NCI-H748 treated with DMSO at 0.1 percent for 48 hours (cell line): ENCODE measurements around the gene FRMD4B.

Experiments
- DNase-seq: peaks from one replicate; lab custom pipeline; 2025; lab: John Stamatoyannopoulos, UW

The FRMD4B gene

GRCh38 chr3:69385723-69386555 lies at the start of gene FRMD4B:
Gene FRMD4B (minus strand): TSS chr3:69386088. CDS start chr3:69385989, 99 bp downstream.
- no peak for DNase-seq

- no peak for DNase-seq
Observed at GRCh38 chr3:69433969-69434325, 48.1 kb upstream of the FRMD4B start.

- DNase-seq, result no peak
Observed at GRCh38 chr3:69433121-69433968, 47.5 kb upstream of the FRMD4B start.

- no peak for DNase-seq
Observed at GRCh38 chr3:69428657-69429255, 42.9 kb upstream of the FRMD4B start.

GRCh38 chr3:69426967-69427304 lies 41.0 kb upstream of the FRMD4B start:
- no peak for DNase-seq

GRCh38 chr3:69426291-69426966 lies 40.5 kb upstream of the FRMD4B start:
- no peak for DNase-seq

- DNase-seq, result peak; percentile 1
Observed at GRCh38 chr3:69425249-69425648, 39.4 kb upstream of the FRMD4B start.

GRCh38 chr3:69423463-69424155 lies 37.7 kb upstream of the FRMD4B start:
- no peak for DNase-seq

GRCh38 chr3:69422751-69423150 lies 36.9 kb upstream of the FRMD4B start:
- DNase-seq, result no peak

GRCh38 chr3:69420781-69421520 lies 35.1 kb upstream of the FRMD4B start:
- DNase-seq, result no peak

GRCh38 chr3:69419276-69419675 lies 33.4 kb upstream of the FRMD4B start:
- no peak for DNase-seq

GRCh38 chr3:69417541-69418078 lies 31.7 kb upstream of the FRMD4B start:
- no peak for DNase-seq

- DNase-seq, result no peak
Observed at GRCh38 chr3:69413551-69414207, 27.8 kb upstream of the FRMD4B start.

GRCh38 chr3:69411346-69411745 lies 25.5 kb upstream of the FRMD4B start:
- DNase-seq, result no peak

GRCh38 chr3:69410301-69410700 lies 24.4 kb upstream of the FRMD4B start:
- DNase-seq, result peak; percentile 7

- DNase-seq, result no peak
Observed at GRCh38 chr3:69409831-69410230, 23.9 kb upstream of the FRMD4B start.

GRCh38 chr3:69409011-69409410 lies 23.1 kb upstream of the FRMD4B start:
- DNase-seq, result no peak

GRCh38 chr3:69408542-69408941 lies 22.7 kb upstream of the FRMD4B start:
- DNase-seq, result no peak

- DNase-seq, result no peak
Observed at GRCh38 chr3:69407908-69408307, 22.0 kb upstream of the FRMD4B start.

GRCh38 chr3:69406163-69406562 lies 20.3 kb upstream of the FRMD4B start:
- DNase-seq, result no peak
